Right atrium auricular region (tissue), 2 donors: ENCODE data around the gene RNF157. TPM values are rescaled to one million over a fixed set of nuclear protein-coding genes. Genes with fewer than 3 reads are reported as not detected.
"Not testable (repeated sequence)": the region's sequence is repeated elsewhere in the genome, so short reads cannot be mapped to it uniquely, and the experiment has no call there.

Experiments used
- DNase-seq: peaks from one replicate; pipeline ENCODE4 v3.0.0-alpha.2; 2019; ENCODE audit warnings: low spot score
- H3K27ac ChIP-seq, 2 donors: fragments of 200-600 bp; sonication (generic); 1 replicate in 1 of 2; 2 replicates in 1 of 2; pipeline ENCODE4 v1.5.1; 2016 to 2019
- H3K27me3 ChIP-seq, 2 donors: fragments of 200-600 bp; sonication (generic); one replicate each; pipeline versions ENCODE4 v1.5.1 to v1.6.0; 2017 to 2019
- H3K36me3 ChIP-seq: fragments of 200-600 bp; sonication (generic); one replicate; pipeline ENCODE4 v1.5.1; 2016
- H3K4me1 ChIP-seq, 2 donors: fragments of 200-600 bp; sonication (generic); one replicate each; pipeline versions ENCODE4 v1.5.1 to v1.6.0; 2017 to 2019
- H3K4me3 ChIP-seq, 2 donors: fragments of 200-600 bp; sonication (generic); 1 replicate in 1 of 2; 2 replicates in 1 of 2; pipeline ENCODE4 v1.5.1; 2017 to 2019; ENCODE audit warnings: mild to moderate bottlenecking in 1 of 2, moderate library complexity in 1 of 2
- H3K9me3 ChIP-seq, 2 donors: fragments of 200-600 bp; sonication (generic); one replicate each; pipeline ENCODE4 v1.5.1; 2019
- CTCF ChIP-seq, 2 donors: fragments of 200-600 bp; sonication (generic); IDR thresholded peaks; one replicate each; pipeline ENCODE4 v1.5.1; 2019; ENCODE audit warnings: antibody characterized with exemption in 2 of 2
- total RNA-seq, 2 donors: library from RNA; depleted of rRNA; stranded (reverse); fragments of >200 nt; gene quantifications; one replicate each; pipeline ENCODE4 v1.1.0, GENCODE V29; 2016

The RNF157 gene
- total RNA-seq, 2 donors from 2014 or later, result 9.5 to 13.0 TPM

- Histone ChIP-seq H3K27ac (peak overlapping the region; percentile 51 to 71), H3K27me3 (no peaks in the 10 kb centered on the region), H3K36me3 (no peaks in the 10 kb centered on the region), H3K4me3 (no peak overlapping the region), H3K9me3 (no peaks in the 10 kb centered on the region), H3K4me1 (no peaks in the 10 kb centered on the region)
- no peak for DNase-seq
- TF ChIP-seq CTCF (IDR thresholded peaks at IDR 0.05), result no peak
Measured at GRCh38 chr17:76251478-76252039, 11.3 kb upstream of the RNF157 start.

- TF ChIP-seq CTCF (IDR thresholded peaks at IDR 0.05), result no peak
- no peak for DNase-seq
- H3K27me3 ChIP-seq, result no peaks in the 10 kb centered on the region
- no peak overlapping the region for H3K27ac ChIP-seq
- H3K4me3 ChIP-seq, result no peak overlapping the region
- no peaks in the 10 kb centered on the region for H3K4me1 ChIP-seq
- no peaks in the 10 kb centered on the region for H3K9me3 ChIP-seq
- no peaks in the 10 kb centered on the region for H3K36me3 ChIP-seq
Measured at GRCh38 chr17:76250141-76250540, 9.8 kb upstream of the RNF157 start.

GRCh38 chr17:76248013-76248782 is 7.9 kb upstream of the RNF157 start:
- no peak for TF ChIP-seq CTCF (IDR thresholded peaks at IDR 0.05)
- Histone ChIP-seq H3K36me3 (no peaks in the 10 kb centered on the region), H3K9me3 (no peaks in the 10 kb centered on the region), H3K4me3 (no peak overlapping the region), H3K27ac (no peak overlapping the region), H3K4me1 (no peaks in the 10 kb centered on the region), H3K27me3 (no peaks in the 10 kb centered on the region)
- DNase-seq, result no peak

GRCh38 chr17:76247304-76247703 is 7.0 kb upstream of the RNF157 start:
- DNase-seq, result no peak
- no peaks in the 10 kb centered on the region for H3K4me1 ChIP-seq
- no peak overlapping the region for H3K4me3 ChIP-seq
- TF ChIP-seq CTCF (IDR thresholded peaks at IDR 0.05), result no peak
- no peaks in the 10 kb centered on the region for H3K36me3 ChIP-seq
- no peaks in the 10 kb centered on the region for H3K27me3 ChIP-seq
- no peaks in the 10 kb centered on the region for H3K9me3 ChIP-seq
- no peak overlapping the region for H3K27ac ChIP-seq

- no peak for TF ChIP-seq CTCF (IDR thresholded peaks at IDR 0.05)
- H3K27ac ChIP-seq, result no peak overlapping the region
- H3K9me3 ChIP-seq, result no peaks in the 10 kb centered on the region
- H3K27me3 ChIP-seq, result no peaks in the 10 kb centered on the region
- no peak for DNase-seq
- no peak overlapping the region for H3K4me3 ChIP-seq
- peaks cover 0 to 3% of the 10 kb centered on the region in 2 donors for H3K4me1 ChIP-seq
- H3K36me3 ChIP-seq, result no peaks in the 10 kb centered on the region
Measured at GRCh38 chr17:76246080-76247066, 6.1 kb upstream of the RNF157 start.

GRCh38 chr17:76244721-76245120 is 4.4 kb upstream of the RNF157 start:
- H3K27me3 ChIP-seq, result not testable (repeated sequence)

More at GRCh38 chr17:76244721-76245120, 4.4 kb upstream of the RNF157 start:
- peaks cover 0 to 12% of the 10 kb centered on the region in 2 donors for H3K4me1 ChIP-seq
- not testable (repeated sequence) for H3K9me3 ChIP-seq, H3K4me3 ChIP-seq, H3K36me3 ChIP-seq, DNase-seq, H3K27ac ChIP-seq
